Hepatocyte (in vitro differentiated cells): ENCODE data around the gene XPA. TPM values are rescaled to one million over a fixed set of nuclear protein-coding genes. Genes with fewer than 3 reads are reported as not detected.

ENCODE experiments used
- DNase-seq: peaks from one replicate; pipeline ENCODE4 v3.0.0-alpha.2; 2016; ENCODE audit warnings: low spot score
- H2AFZ ChIP-seq: fragments of 200-600 bp; sonication (generic); 2 replicates; pipeline ENCODE4 v1.6.0; 2016; ENCODE audit warnings: antibody characterized with exemption, mild to moderate bottlenecking
- H3K27ac ChIP-seq: fragments of 200-600 bp; sonication (generic); 2 replicates; pipeline ENCODE4 v1.5.1; 2016; ENCODE audit warnings: mild to moderate bottlenecking
- H3K27me3 ChIP-seq: fragments of 200-600 bp; sonication (generic); 2 replicates; pipeline ENCODE4 v1.6.1; 2016
- H3K36me3 ChIP-seq: fragments of 200-600 bp; sonication (generic); replicated peaks from 2 replicates; pipeline ENCODE4 v1.5.1; 2016; ENCODE audit warnings: low read depth; ENCODE audit not compliant: insufficient read depth
- H3K4me1 ChIP-seq: fragments of 200-600 bp; sonication (generic); 2 replicates; pipeline ENCODE4 v1.5.1; 2016; ENCODE audit warnings: mild to moderate bottlenecking, moderate library complexity; ENCODE audit not compliant: insufficient read depth
- H3K4me2 ChIP-seq: fragments of 200-600 bp; sonication (generic); 2 replicates; pipeline ENCODE4 v1.6.0; 2016
- H3K4me3 ChIP-seq: fragments of 200-600 bp; sonication (generic); 2 replicates; pipeline ENCODE4 v1.5.1; 2016; ENCODE audit warnings: mild to moderate bottlenecking
- H3K79me2 ChIP-seq: fragments of 200-600 bp; sonication (generic); 2 replicates; pipeline ENCODE4 v1.6.0; 2017; ENCODE audit warnings: mild to moderate bottlenecking
- H3K9me2 ChIP-seq: fragments of 200-600 bp; sonication (generic); replicated peaks from 2 replicates; pipeline ENCODE4 v1.6.0; 2017; ENCODE audit warnings: mild to moderate bottlenecking; ENCODE audit not compliant: insufficient read depth
- H3K9me3 ChIP-seq: fragments of 200-600 bp; sonication (generic); 2 replicates; pipeline ENCODE4 v1.5.1; 2016; ENCODE audit warnings: low read depth, mild to moderate bottlenecking
- H4K20me1 ChIP-seq: fragments of 200-600 bp; sonication (generic); 2 replicates; pipeline ENCODE4 v1.6.0; 2016; ENCODE audit warnings: mild to moderate bottlenecking; ENCODE audit not compliant: insufficient read depth, poor library complexity, severe bottlenecking
- CTCF ChIP-seq: fragments of 200-600 bp; sonication (generic); IDR thresholded peaks from 2 replicates; pipeline ENCODE4 v1.5.1; 2016; ENCODE audit warnings: antibody characterized with exemption, mild to moderate bottlenecking; ENCODE audit not compliant: poor library complexity
- EZH2 ChIP-seq: fragments of 200-600 bp; sonication (generic); IDR thresholded peaks from 2 replicates; pipeline ENCODE4 v1.6.1; 2016; ENCODE audit warnings: antibody characterized with exemption, mild to moderate bottlenecking, borderline replicate concordance
- EZH2phosphoT487 ChIP-seq: fragments of 200-600 bp; sonication (generic); IDR thresholded peaks from one replicate; pipeline ENCODE4 v1.6.1; 2018; ENCODE audit warnings: antibody characterized with exemption, mild to moderate bottlenecking, low read depth, moderate library complexity; ENCODE audit not compliant: unreplicated experiment, severe bottlenecking
- WGBS: methylation state at CpG from one replicate; pipeline ENCODE4 v1.1.6; 2016; ENCODE audit warnings: low lambda C conversion rate; ENCODE audit errors: missing lambda C conversion rate; 5-methylcytosine and 5-hydroxymethylcytosine counted together
- polyA plus RNA-seq: library from polyadenylated mRNA; unstranded; fragments of >200 nt; fragmentation: Nextera tagmentation; extraction: Ambion mirVana; gene quantifications from 2 replicates; pipeline ENCODE4 v1.2.1, GENCODE V29; 2016
- total RNA-seq: library from RNA; depleted of rRNA; stranded (reverse); fragments of >200 nt; gene quantifications from 2 replicates; pipeline ENCODE4 v1.2.3, GENCODE V29; 2014

The XPA gene
- total and polyA plus RNA-seq, 2 experiments from 2014 or later: 12.6 to 18.5 TPM

DNA sequence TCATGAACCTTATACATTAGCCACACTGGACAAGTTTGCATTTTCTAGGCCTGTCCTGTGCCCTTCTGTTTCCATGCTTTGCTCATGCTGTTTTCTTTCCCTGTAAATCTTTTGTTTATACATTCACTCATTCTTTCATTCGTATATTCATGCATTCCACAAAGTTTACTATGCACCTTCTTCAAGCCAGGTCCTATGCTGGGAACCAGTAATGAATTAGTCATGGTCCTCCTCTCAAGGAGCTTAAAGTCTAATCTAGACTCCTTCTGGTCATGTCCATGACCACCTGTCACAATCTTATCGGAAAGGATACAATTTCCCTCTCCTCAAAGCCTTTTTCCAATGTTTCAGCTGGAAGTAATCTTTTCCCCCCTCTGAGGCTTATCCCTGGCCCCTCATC lies 9.1 kb upstream of the XPA start:
- Histone ChIP-seq H3K27me3 (no peaks in the 10 kb centered on the region), H3K4me2 (no peak overlapping the region), H3K9me3 (no peaks in the 10 kb centered on the region), H3K36me3 (no peaks in the 10 kb centered on the region), H3K27ac (no peak overlapping the region), H3K4me3 (no peak overlapping the region), H3K79me2 (no peaks in the 10 kb centered on the region), H2AFZ (no peak overlapping the region), H4K20me1 (no peaks in the 10 kb centered on the region), H3K4me1 (peaks cover 11% of the 10 kb centered on the region), H3K9me2 (no peaks in the 10 kb centered on the region)
- TF ChIP-seq CTCF: no peak
- no peak for TF ChIP-seq EZH2
- no peak for TF ChIP-seq EZH2phosphoT487
- 85% methylated on average over 2 of the region's 2 CpGs for whole genome bisulfite sequencing
- DNase-seq: no peak

GRCh38 chr9:97705354-97705950 lies 8.3 kb upstream of the XPA start:
- no peaks in the 10 kb centered on the region for H3K9me3 ChIP-seq
- no peaks in the 10 kb centered on the region for H4K20me1 ChIP-seq
- peaks cover 11% of the 10 kb centered on the region for H3K4me1 ChIP-seq
- no peaks in the 10 kb centered on the region for H3K27me3 ChIP-seq
- no peaks in the 10 kb centered on the region for H3K79me2 ChIP-seq
- H3K36me3 ChIP-seq: no peaks in the 10 kb centered on the region
- no peak overlapping the region for H3K4me3 ChIP-seq
- no peak overlapping the region for H3K4me2 ChIP-seq
- no peak overlapping the region for H2AFZ ChIP-seq
- no peak for DNase-seq
- H3K9me2 ChIP-seq: no peaks in the 10 kb centered on the region
- H3K27ac ChIP-seq: no peak overlapping the region
- 67% methylated on average over 3 of the region's 3 CpGs for WGBS
- TF ChIP-seq EZH2phosphoT487 (no peak), CTCF (no peak), EZH2 (no peak)

GRCh38 chr9:97704851-97705250 lies 7.7 kb upstream of the XPA start:
- no peak for DNase-seq
- Histone ChIP-seq H3K4me3 (no peak overlapping the region), H3K36me3 (no peaks in the 10 kb centered on the region), H3K27me3 (no peaks in the 10 kb centered on the region), H3K4me1 (peaks cover 11% of the 10 kb centered on the region), H3K9me2 (no peaks in the 10 kb centered on the region), H3K9me3 (no peaks in the 10 kb centered on the region), H3K4me2 (no peak overlapping the region), H3K79me2 (no peaks in the 10 kb centered on the region), H2AFZ (no peak overlapping the region), H4K20me1 (no peaks in the 10 kb centered on the region), H3K27ac (peak overlapping the region; percentile 91)
- 94% methylated on average over 4 of the region's 4 CpGs for WGBS
- TF ChIP-seq EZH2 (no peak), CTCF (no peak), EZH2phosphoT487 (no peak)

- Histone ChIP-seq H3K4me1 (peaks cover 11% of the 10 kb centered on the region), H3K79me2 (no peaks in the 10 kb centered on the region), H3K27ac (peak overlapping the region; percentile 91), H3K9me2 (no peaks in the 10 kb centered on the region), H4K20me1 (no peaks in the 10 kb centered on the region), H3K9me3 (no peaks in the 10 kb centered on the region), H3K36me3 (no peaks in the 10 kb centered on the region), H3K4me3 (no peak overlapping the region), H3K4me2 (no peak overlapping the region), H2AFZ (peak overlapping the region; percentile 29), H3K27me3 (no peaks in the 10 kb centered on the region)
- no peak for DNase-seq
- TF ChIP-seq CTCF: no peak
- WGBS: 74% methylated on average over 3 of the region's 3 CpGs
Observed at GRCh38 chr9:97704345-97704677, 7.2 kb upstream of the XPA start.
